ENCODE results near the gene HOXD1. TPM values are rescaled to one million over a fixed set of nuclear protein-coding genes. Genes with fewer than 3 reads are reported as not detected.

Gene HOXD1
- total and polyA plus RNA-seq, 8 donors: 0.08 to 0.29 (median 0.20) TPM

DNA sequence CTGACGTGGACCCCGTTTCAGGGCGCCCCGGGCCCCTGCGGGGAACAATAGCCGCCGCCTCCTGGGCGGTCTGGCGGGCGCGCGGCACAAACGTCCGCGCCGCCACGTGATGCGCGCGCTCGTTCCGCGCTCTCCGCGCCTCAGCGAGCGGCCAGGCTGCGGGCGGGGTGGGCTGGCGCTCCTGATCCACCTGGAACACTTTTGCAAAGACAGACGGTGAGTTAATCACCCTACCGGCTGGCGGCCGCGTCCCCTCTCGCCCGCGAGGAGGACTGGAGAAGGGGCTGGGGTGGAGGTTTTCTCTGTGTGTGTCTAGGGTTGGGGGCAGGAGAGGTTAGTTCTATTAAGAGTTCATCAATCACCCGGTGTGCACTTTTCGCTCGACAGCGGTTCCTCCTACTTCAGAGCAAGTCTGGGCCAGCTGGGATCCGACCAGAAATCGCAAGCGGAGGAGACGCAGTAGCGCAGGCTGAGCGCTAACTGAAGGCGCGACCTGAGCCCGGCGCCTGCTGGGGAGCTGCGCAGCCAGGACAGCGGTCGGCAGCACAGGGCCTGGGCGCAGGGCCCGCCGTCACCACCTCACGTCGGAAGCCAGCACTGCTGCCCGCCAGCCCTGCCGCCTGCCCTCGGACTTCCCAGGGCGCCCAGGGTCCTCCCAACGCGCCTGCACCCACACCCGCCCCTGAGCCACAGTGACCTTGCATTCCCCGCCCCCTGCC lies 10.3 kb upstream of the HOXD1 start:
- Histone ChIP-seq H3K4me1 (peaks cover 0 to 3% (median 0%) of the 10 kb centered on the region in 3 donors), H3K4me3 (peak overlapping the region in 2 of 4 donors; percentile 5 to 35), H3K27ac (no peak overlapping the region), H3K36me3 (no peaks in the 10 kb centered on the region), H3K27me3 (peaks cover 0 to 54% (median 8%) of the 10 kb centered on the region in 4 donors), H3K9me3 (no peaks in the 10 kb centered on the region)
- ATAC-seq (peak in 3 of 4 donors; percentile 24 to 47 (median 34)), DNase-seq (peak in 1 of 6 donors; percentile 59), FAIRE-seq (no peak)
- WGBS, 2 donors: 4% methylated on average over 60 to 68 of the region's 68 CpGs
- intact Hi-C loops (cut with DNase I): no loop called here
- TF ChIP-seq, protein P1, sequence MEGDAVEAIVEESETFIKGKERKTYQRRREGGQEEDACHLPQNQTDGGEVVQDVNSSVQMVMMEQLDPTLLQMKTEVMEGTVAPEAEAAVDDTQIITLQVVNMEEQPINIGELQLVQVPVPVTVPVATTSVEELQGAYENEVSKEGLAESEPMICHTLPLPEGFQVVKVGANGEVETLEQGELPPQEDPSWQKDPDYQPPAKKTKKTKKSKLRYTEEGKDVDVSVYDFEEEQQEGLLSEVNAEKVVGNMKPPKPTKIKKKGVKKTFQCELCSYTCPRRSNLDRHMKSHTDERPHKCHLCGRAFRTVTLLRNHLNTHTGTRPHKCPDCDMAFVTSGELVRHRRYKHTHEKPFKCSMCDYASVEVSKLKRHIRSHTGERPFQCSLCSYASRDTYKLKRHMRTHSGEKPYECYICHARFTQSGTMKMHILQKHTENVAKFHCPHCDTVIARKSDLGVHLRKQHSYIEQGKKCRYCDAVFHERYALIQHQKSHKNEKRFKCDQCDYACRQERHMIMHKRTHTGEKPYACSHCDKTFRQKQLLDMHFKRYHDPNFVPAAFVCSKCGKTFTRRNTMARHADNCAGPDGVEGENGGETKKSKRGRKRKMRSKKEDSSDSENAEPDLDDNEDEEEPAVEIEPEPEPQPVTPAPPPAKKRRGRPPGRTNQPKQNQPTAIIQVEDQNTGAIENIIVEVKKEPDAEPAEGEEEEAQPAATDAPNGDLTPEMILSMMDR (IDR thresholded peaks at IDR 0.05): no peak

DNA sequence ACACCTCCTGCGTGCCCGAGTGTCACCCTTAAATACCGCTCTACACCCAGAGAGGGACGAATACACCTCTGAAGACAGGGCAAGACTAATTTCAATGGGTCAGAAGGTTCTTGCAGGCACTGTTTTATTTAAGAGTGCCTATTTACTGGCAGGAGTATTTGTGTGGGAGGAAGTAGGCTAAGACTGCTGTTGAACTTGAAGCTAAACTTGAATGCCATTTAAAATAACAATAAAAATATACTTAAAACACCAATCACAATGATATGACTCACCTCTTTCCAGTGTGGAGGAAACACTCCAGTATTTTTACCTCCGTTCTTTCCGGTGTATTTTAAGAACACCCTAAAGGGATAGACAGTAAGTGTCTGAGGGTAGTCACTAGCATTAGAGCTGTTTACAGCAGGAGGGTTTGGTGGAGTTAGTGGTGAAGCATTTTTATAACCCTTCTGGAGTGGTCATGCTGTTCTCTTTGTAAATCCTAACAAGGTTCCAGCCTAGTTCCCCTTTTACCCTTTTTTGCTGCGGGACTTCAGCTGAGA lies 9.6 kb upstream of the HOXD1 start:
- H3K4me3 ChIP-seq: peak overlapping the region in 1 of 4 donors; percentile 35
- no peak for ATAC-seq

DNA sequence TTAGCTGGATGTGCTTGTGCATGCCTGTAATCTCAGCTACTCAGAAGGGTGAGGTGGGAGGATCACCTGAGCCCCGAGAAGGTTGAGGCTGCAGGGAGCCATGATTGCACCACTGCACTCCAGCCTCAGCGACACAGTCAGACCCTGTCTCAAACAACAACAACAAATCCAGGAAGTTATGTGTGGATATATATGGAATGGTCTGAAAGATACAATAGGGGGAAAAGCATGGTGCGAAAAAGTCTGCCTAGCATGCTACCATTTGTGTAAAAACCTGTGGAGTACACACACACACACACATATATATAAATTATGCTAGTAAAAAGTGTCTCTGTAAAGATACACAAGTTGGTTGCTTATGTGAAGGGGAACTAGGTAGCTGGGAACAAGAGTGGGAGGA lies 6.9 kb upstream of the HOXD1 start:
- peaks cover 0 to 45% (median 5%) of the 10 kb centered on the region in 4 donors for H3K27me3 ChIP-seq
- 75 to 76% methylated on average over 3 of the region's 3 CpGs for whole genome bisulfite sequencing, 2 donors

More for the DNA sequence above, 9.6 kb upstream of the HOXD1 start:
- Histone ChIP-seq H3K27me3 (peaks cover 0 to 49% (median 8%) of the 10 kb centered on the region in 4 donors), H3K9me3 (no peaks in the 10 kb centered on the region), H3K27ac (no peak overlapping the region), H3K4me1 (peaks cover 0 to 3% (median 0%) of the 10 kb centered on the region in 3 donors), H3K36me3 (no peaks in the 10 kb centered on the region)
- TF ChIP-seq, protein P1 (IDR thresholded peaks at IDR 0.05): no peak
- no peak for DNase-seq
- intact Hi-C loops (cut with DNase I): no loop called here
- WGBS, 2 donors: 19 to 20% methylated on average over 7 of the region's 7 CpGs
- no peak for FAIRE-seq

DNA sequence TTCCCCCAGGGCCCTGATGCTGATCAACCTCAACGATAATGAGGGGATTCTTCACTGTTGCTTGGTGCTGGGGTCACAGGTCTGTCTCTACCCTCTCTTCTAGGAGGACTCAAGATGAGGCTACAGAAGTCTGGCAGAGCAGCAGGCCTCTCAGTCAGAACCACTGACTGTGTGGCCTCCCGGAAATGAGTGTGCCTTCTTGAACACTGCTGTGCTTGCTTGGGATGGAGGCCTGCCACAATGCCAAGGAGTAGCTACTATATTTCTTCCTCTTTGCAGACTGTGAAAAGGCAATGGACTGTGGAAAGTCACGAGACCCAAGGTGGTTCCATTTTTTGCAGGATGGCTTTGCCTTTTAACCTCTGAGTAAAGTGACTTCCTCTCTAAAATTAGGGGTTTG lies 5.8 kb upstream of the HOXD1 start:
- Histone ChIP-seq H3K27me3 (peaks cover 0 to 39% (median under 1%) of the 10 kb centered on the region in 4 donors), H3K9me3 (no peaks in the 10 kb centered on the region), H3K36me3 (no peaks in the 10 kb centered on the region), H3K27ac (no peak overlapping the region), H3K4me1 (peaks cover 0 to 3% (median 0%) of the 10 kb centered on the region in 3 donors), H3K4me3 (no peak overlapping the region)
- DNase-seq (no peak), ATAC-seq (no peak), FAIRE-seq (no peak)
- intact Hi-C loops (cut with DNase I): no loop called here
- TF ChIP-seq, protein P1 (IDR thresholded peaks at IDR 0.05): no peak
- WGBS, 2 donors: 70 to 77% methylated on average over 3 of the region's 3 CpGs

More for the DNA sequence above, 6.9 kb upstream of the HOXD1 start:
- Histone ChIP-seq H3K36me3 (no peaks in the 10 kb centered on the region), H3K27ac (no peak overlapping the region), H3K4me1 (no peaks in the 10 kb centered on the region), H3K4me3 (no peak overlapping the region), H3K9me3 (no peaks in the 10 kb centered on the region)
- DNase-seq: no peak
- no peak for ATAC-seq
- TF ChIP-seq, protein P1 (IDR thresholded peaks at IDR 0.05): no peak
- no peak for FAIRE-seq
- intact Hi-C loops (cut with DNase I): no loop called here

GRCh38 chr2:176184749-176185148 lies 3.7 kb upstream of the HOXD1 start:
- H3K36me3 ChIP-seq: no peaks in the 10 kb centered on the region
- TF ChIP-seq, protein P1 (IDR thresholded peaks at IDR 0.05): no peak
- H3K4me1 ChIP-seq: peaks cover 3 to 21% (median 6%) of the 10 kb centered on the region in 3 donors
- no peak for DNase-seq
- no peak for ATAC-seq
- intact Hi-C loops (cut with DNase I): no loop called here
- FAIRE-seq: no peak
- no peak overlapping the region for H3K4me3 ChIP-seq
- peaks cover 0 to 34% (median 0%) of the 10 kb centered on the region in 4 donors for H3K27me3 ChIP-seq
- no peaks in the 10 kb centered on the region for H3K9me3 ChIP-seq
- 41 to 54% methylated on average over 2 of the region's 2 CpGs for WGBS, 2 donors
- no peak overlapping the region for H3K27ac ChIP-seq

All from pancreas (tissue), 10 donors.